Neutrophil (primary cell): ENCODE measurements around the gene GRIK2.
"Not testable (repeated sequence)": the region's sequence is repeated elsewhere in the genome, so short reads cannot be mapped to it uniquely, and the experiment has no call there.

Experiments used
- H3K27ac ChIP-seq: fragments of 200-600 bp; sonication (generic); 2 replicates; pipeline ENCODE4 v1.5.1; 2016; ENCODE audit warnings: mild to moderate bottlenecking, moderate library complexity
- H3K27me3 ChIP-seq: fragments of 200-600 bp; sonication (generic); 2 replicates; pipeline ENCODE4 v1.6.0; 2016; ENCODE audit warnings: mild to moderate bottlenecking
- H3K36me3 ChIP-seq: fragments of 200-600 bp; sonication (generic); 2 replicates; pipeline ENCODE4 v1.5.1; 2017
- H3K4me1 ChIP-seq, 2 experiments: fragments of 200-600 bp in 1 of 2; sonication (generic) in 1 of 2; 1 replicate in 1 of 2; 2 replicates in 1 of 2; pipeline versions ENCODE4 v1.5.1 to v1.6.1; 2013 to 2016; ENCODE audit warnings: low read depth in 1 of 2, low read length in 1 of 2, mild to moderate bottlenecking in 1 of 2, moderate library complexity in 1 of 2; ENCODE audit not compliant: control insufficient read depth in 1 of 2, insufficient read depth in 1 of 2
- H3K4me3 ChIP-seq, 2 experiments: fragments of 200-600 bp in 1 of 2; sonication (generic) in 1 of 2; 1 replicate in 1 of 2; 2 replicates in 1 of 2; pipeline ENCODE4 v1.5.1; 2013 to 2016; ENCODE audit warnings: low read depth in 1 of 2, low read length in 1 of 2, mild to moderate bottlenecking in 1 of 2, moderate library complexity in 1 of 2
- H3K9me3 ChIP-seq: fragments of 200-600 bp; sonication (generic); 2 replicates; pipeline ENCODE4 v1.5.1; 2016
- CTCF ChIP-seq: fragments of 200-600 bp; sonication (generic); IDR thresholded peaks from 2 replicates; pipeline ENCODE4 v1.5.1; 2016; ENCODE audit warnings: antibody characterized with exemption

The GRIK2 gene

GRCh38 chr6:101393251-101393828 is at the start of gene GRIK2:
Gene GRIK2, plus strand, starts transcription at chr6:101393708.
- Histone ChIP-seq H3K9me3 (no peaks in the 10 kb centered on the region), H3K36me3 (no peaks in the 10 kb centered on the region), H3K4me3 (no peak within 1 kb of the TSS), H3K4me1 (no peaks in the 10 kb centered on the region), H3K27ac (no peak within 1 kb of the TSS), H3K27me3 (peaks cover 61% of the 10 kb centered on the region)
- no peak for TF ChIP-seq CTCF

GRCh38 chr6:101344885-101345284 is 48.6 kb upstream of the GRIK2 start:
- no peak for TF ChIP-seq CTCF
- Histone ChIP-seq H3K27ac (no peak overlapping the region), H3K4me1 (no peaks in the 10 kb centered on the region), H3K9me3 (no peaks in the 10 kb centered on the region), H3K36me3 (no peaks in the 10 kb centered on the region), H3K27me3 (no peaks in the 10 kb centered on the region), H3K4me3 (no peak overlapping the region)

- Histone ChIP-seq H3K36me3 (no peaks in the 10 kb centered on the region), H3K4me1 (no peaks in the 10 kb centered on the region), H3K27me3 (no peaks in the 10 kb centered on the region), H3K27ac (no peak overlapping the region), H3K9me3 (no peaks in the 10 kb centered on the region), H3K4me3 (no peak overlapping the region)
- no peak for TF ChIP-seq CTCF
Observed at GRCh38 chr6:101348816-101349215, 44.7 kb upstream of the GRIK2 start.

- not testable (repeated sequence) for H3K27me3 ChIP-seq, H3K36me3 ChIP-seq, H3K9me3 ChIP-seq
Observed at GRCh38 chr6:101350631-101351030, 42.9 kb upstream of the GRIK2 start.

GRCh38 chr6:101351173-101351572 is 42.3 kb upstream of the GRIK2 start:
- no peak for TF ChIP-seq CTCF
- H3K27me3 ChIP-seq, result no peaks in the 10 kb centered on the region
- no peaks in the 10 kb centered on the region for H3K9me3 ChIP-seq
- no peak overlapping the region for H3K27ac ChIP-seq
- H3K4me1 ChIP-seq, result no peaks in the 10 kb centered on the region
- no peaks in the 10 kb centered on the region for H3K36me3 ChIP-seq
- no peak overlapping the region for H3K4me3 ChIP-seq

More at GRCh38 chr6:101350631-101351030, 42.9 kb upstream of the GRIK2 start:
- not testable (repeated sequence) for H3K4me3 ChIP-seq, H3K4me1 ChIP-seq, H3K27ac ChIP-seq

- H3K4me1 ChIP-seq, result no peaks in the 10 kb centered on the region
- no peak for TF ChIP-seq CTCF
- no peak overlapping the region for H3K27ac ChIP-seq
Observed at GRCh38 chr6:101352316-101352715, 41.2 kb upstream of the GRIK2 start.

More at GRCh38 chr6:101352316-101352715, 41.2 kb upstream of the GRIK2 start:
- Histone ChIP-seq H3K27me3 (no peaks in the 10 kb centered on the region), H3K4me3 (no peak overlapping the region), H3K9me3 (no peaks in the 10 kb centered on the region), H3K36me3 (no peaks in the 10 kb centered on the region)
